Mesothelial cell of epicardium (in vitro differentiated cells): Measurements from ENCODE around the gene CITED1. TPM values are rescaled to one million over a fixed set of nuclear protein-coding genes. Genes with fewer than 3 reads are reported as not detected.

Source experiments
- DNase-seq, 2 experiments: peaks; one replicate each; pipeline ENCODE4 v3.0.0; 2021; ENCODE audit warnings: low spot score in 2 of 2; ENCODE audit not compliant: unreplicated experiment in 2 of 2
- H3K27ac Mint-ChIP-seq: 2 replicates; pipeline ENCODE4 v1.8.0; 2021; ENCODE audit warnings: mixed read lengths
- H3K27me3 Mint-ChIP-seq: 2 replicates; pipeline ENCODE4 v1.8.0; 2021; ENCODE audit warnings: low read depth, mixed read lengths
- H3K36me3 Mint-ChIP-seq: 2 replicates; pipeline ENCODE4 v1.8.0; 2021; ENCODE audit warnings: mixed read lengths
- H3K4me1 Mint-ChIP-seq: 2 replicates; pipeline ENCODE4 v1.8.0; 2021; ENCODE audit warnings: mixed read lengths
- H3K4me3 Mint-ChIP-seq: 2 replicates; pipeline ENCODE4 v1.8.0; 2021; ENCODE audit warnings: mild to moderate bottlenecking, moderate library complexity, mixed read lengths
- H3K9me3 Mint-ChIP-seq: 2 replicates; pipeline ENCODE4 v1.8.0; 2021; ENCODE audit warnings: mixed read lengths
- total RNA-seq: library from RNA; stranded (reverse); gene quantifications from 3 replicates; pipeline ENCODE4 v1.2.1, GENCODE V29; 2021
- TF ChIP-seq, protein P1 (sequence below): fragments of 200-600 bp; sonication (generic); IDR thresholded peaks from one replicate; pipeline ENCODE4 v1.5.0; 2021; ENCODE audit warnings: antibody characterized with exemption; ENCODE audit not compliant: unreplicated experiment

CITED1 gene
- total RNA-seq, 1 donor from 2014 or later: 1.6 TPM

GRCh38 chrX:72312311-72312940 lies 6.7 kb upstream of the CITED1 start:
- H3K9me3 Mint-ChIP-seq: no peaks in the 10 kb centered on the region
- no peaks in the 10 kb centered on the region for H3K36me3 Mint-ChIP-seq
- no peak for DNase-seq
- no peak overlapping the region for H3K27ac Mint-ChIP-seq
- H3K4me3 Mint-ChIP-seq: no peak overlapping the region
- peaks cover 14% of the 10 kb centered on the region for H3K4me1 Mint-ChIP-seq
- H3K27me3 Mint-ChIP-seq: peaks cover 18% of the 10 kb centered on the region
- TF ChIP-seq, protein P1, sequence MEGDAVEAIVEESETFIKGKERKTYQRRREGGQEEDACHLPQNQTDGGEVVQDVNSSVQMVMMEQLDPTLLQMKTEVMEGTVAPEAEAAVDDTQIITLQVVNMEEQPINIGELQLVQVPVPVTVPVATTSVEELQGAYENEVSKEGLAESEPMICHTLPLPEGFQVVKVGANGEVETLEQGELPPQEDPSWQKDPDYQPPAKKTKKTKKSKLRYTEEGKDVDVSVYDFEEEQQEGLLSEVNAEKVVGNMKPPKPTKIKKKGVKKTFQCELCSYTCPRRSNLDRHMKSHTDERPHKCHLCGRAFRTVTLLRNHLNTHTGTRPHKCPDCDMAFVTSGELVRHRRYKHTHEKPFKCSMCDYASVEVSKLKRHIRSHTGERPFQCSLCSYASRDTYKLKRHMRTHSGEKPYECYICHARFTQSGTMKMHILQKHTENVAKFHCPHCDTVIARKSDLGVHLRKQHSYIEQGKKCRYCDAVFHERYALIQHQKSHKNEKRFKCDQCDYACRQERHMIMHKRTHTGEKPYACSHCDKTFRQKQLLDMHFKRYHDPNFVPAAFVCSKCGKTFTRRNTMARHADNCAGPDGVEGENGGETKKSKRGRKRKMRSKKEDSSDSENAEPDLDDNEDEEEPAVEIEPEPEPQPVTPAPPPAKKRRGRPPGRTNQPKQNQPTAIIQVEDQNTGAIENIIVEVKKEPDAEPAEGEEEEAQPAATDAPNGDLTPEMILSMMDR: no peak

- H3K4me1 Mint-ChIP-seq: peaks cover 24% of the 10 kb centered on the region
- no peak overlapping the region for H3K27ac Mint-ChIP-seq
- H3K36me3 Mint-ChIP-seq: no peaks in the 10 kb centered on the region
- no peak for DNase-seq
- TF ChIP-seq, protein P1: no peak
- H3K9me3 Mint-ChIP-seq: no peaks in the 10 kb centered on the region
- peaks cover 40% of the 10 kb centered on the region for H3K27me3 Mint-ChIP-seq
- peak overlapping the region; percentile 50 for H3K4me3 Mint-ChIP-seq
Measured at GRCh38 chrX:72309297-72310071, 3.8 kb upstream of the CITED1 start.

- Mint-ChIP-seq H3K27ac (no peak overlapping the region), H3K4me1 (peaks cover 25% of the 10 kb centered on the region), H3K4me3 (peak overlapping the region; percentile 50), H3K9me3 (no peaks in the 10 kb centered on the region), H3K36me3 (no peaks in the 10 kb centered on the region), H3K27me3 (peaks cover 47% of the 10 kb centered on the region)
- peak in 1 of 2 experiments; percentile 44 for DNase-seq
- TF ChIP-seq, protein P1: no peak
Measured at GRCh38 chrX:72308566-72309296, 3.0 kb upstream of the CITED1 start.

- no peak for DNase-seq
- Mint-ChIP-seq H3K36me3 (no peaks in the 10 kb centered on the region), H3K4me3 (peak overlapping the region; percentile 50), H3K9me3 (no peaks in the 10 kb centered on the region), H3K27ac (no peak overlapping the region), H3K4me1 (peaks cover 25% of the 10 kb centered on the region), H3K27me3 (peaks cover 53% of the 10 kb centered on the region)
- TF ChIP-seq, protein P1: no peak
Measured at GRCh38 chrX:72308209-72308565, 2.5 kb upstream of the CITED1 start.

GRCh38 chrX:72307646-72308051 lies 1.9 kb upstream of the CITED1 start:
- H3K4me1 Mint-ChIP-seq: peaks cover 23% of the 10 kb centered on the region
- peaks cover 58% of the 10 kb centered on the region for H3K27me3 Mint-ChIP-seq
- H3K4me3 Mint-ChIP-seq: peak overlapping the region; percentile 79
- no peak for DNase-seq
- no peaks in the 10 kb centered on the region for H3K36me3 Mint-ChIP-seq
- H3K27ac Mint-ChIP-seq: no peak overlapping the region
- TF ChIP-seq, protein P1: no peak
- H3K9me3 Mint-ChIP-seq: peaks cover 1% of the 10 kb centered on the region
